Measurements from ENCODE around the gene UBE2Z. TPM values are rescaled to one million over a fixed set of nuclear protein-coding genes. Genes with fewer than 3 reads are reported as not detected.

The UBE2Z gene
- total and polyA plus RNA-seq, 2 of the 4 experiments (the other 2 are of a cell fraction): 68.5 to 126 TPM

DNA sequence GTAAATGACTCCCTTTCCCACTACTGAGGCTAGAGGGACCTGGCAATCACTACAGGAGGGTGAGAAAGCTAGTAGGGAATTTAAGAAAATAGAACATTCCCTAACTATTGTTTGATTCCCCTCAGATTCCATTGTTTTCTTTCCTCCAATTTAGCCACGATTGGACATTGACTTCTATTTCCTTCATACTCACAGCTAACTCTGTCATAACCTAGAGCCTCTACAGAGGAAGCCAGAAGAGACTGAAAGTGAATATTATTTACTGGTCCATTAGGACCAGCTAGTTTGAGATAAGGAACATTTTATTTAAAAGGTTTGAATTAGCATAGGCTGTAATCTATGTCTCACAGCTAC is 21.6 kb downstream of the UBE2Z start:
- Histone ChIP-seq H3K56ac (ENCODE audit: extremely low read depth, insufficient read depth, low read length) (no peak overlapping the region), H4K20me1 (ENCODE audit: insufficient read depth, low read length) (peaks cover 48% of the 10 kb centered on the region), H2BK5ac (ENCODE audit: low read depth, low read length, poor library complexity, severe bottlenecking) (no peak overlapping the region), H3K9me3 (ENCODE audit: control insufficient read depth, insufficient read depth, low read length) (no peaks in the 10 kb centered on the region), H4K5ac (ENCODE audit: low read depth, low read length) (no peak overlapping the region), H3K4me1 (ENCODE audit: control insufficient read depth, insufficient read depth, low read length) (no peaks in the 10 kb centered on the region; the same call in 1 of the 2 replicates), H3K9ac (ENCODE audit: low read depth, low read length) (no peak overlapping the region), H2BK20ac (ENCODE audit: low read depth, low read length) (no peak overlapping the region), H4K8ac (ENCODE audit: low read depth in 2 of 2, low read length in 2 of 2) (no peak overlapping the region), H3K4me3 (ENCODE audit: insufficient read depth, low read depth, low read length) (no peak overlapping the region), H3K27ac (ENCODE audit: insufficient read depth, low read length) (no peak overlapping the region), H3K18ac (ENCODE audit: low read depth, low read length) (no peak overlapping the region), H3K14ac (replicated peaks; ENCODE audit: low read depth, low read length) (no peak overlapping the region), H2AK5ac (ENCODE audit: low read depth, low read length) (no peak overlapping the region), H2AK9ac (replicated peaks; ENCODE audit: low read depth, low read length, poor library complexity) (no peak overlapping the region), H3K9me1 (ENCODE audit: insufficient read depth, low read length) (peaks cover 13% of the 10 kb centered on the region), H3K4me2 (ENCODE audit: low read depth, low read length) (no peak overlapping the region), H3K79me1 (ENCODE audit: low read depth in 1 of 2, low read length in 2 of 2) (peaks cover 21 to 54% of the 10 kb centered on the region in 2 experiments; a peak in 3 of 4 replicates), H4K91ac (ENCODE audit: insufficient read depth, low read depth, low read length) (no peak overlapping the region), H3K4ac (ENCODE audit: low read depth, low read length) (no peak overlapping the region), H3K27me3 (ENCODE audit: control insufficient read depth, insufficient read depth, low read length) (no peaks in the 10 kb centered on the region), H2BK15ac (ENCODE audit: low read depth, low read length) (no peak overlapping the region), H3K36me3 (ENCODE audit: control insufficient read depth, insufficient read depth, low read length) (peaks cover 73% of the 10 kb centered on the region), H2BK120ac (ENCODE audit: low read depth, low read length) (no peak overlapping the region), H2AFZ (replicated peaks; ENCODE audit: low read length, poor library complexity) (no peak overlapping the region), H3K23ac (ENCODE audit: low read depth, low read length) (no peak overlapping the region)
- DNase-seq (no peak), ATAC-seq (ENCODE audit: low read depth) (no peak)
- dilution Hi-C loops (cut with HindIII; ENCODE audit: low sequenced_read_pairs, unreplicated experiment): no loop called here
- BruUV-seq (replicated peaks): no TSS peak
- no CpG with 5 or more reads among the region's 1 CpG for WGBS, 2 experiments (ENCODE audit: extremely low coverage in 2 of 2, insufficient read length in 1 of 2)
- in situ Hi-C loops (cut with MboI; ENCODE audit: low sequenced_read_pairs): no loop called here
- CTCF ChIA-PET: interaction anchor here (0.7 kb wide), 1 partner anchor 74 kb away, joined by 3 read pairs; no protein-coding TSS in a partner anchor
- POLR2A ChIA-PET (ENCODE audit: unreplicated experiment): no interaction called here
- intact Hi-C loops (cut with micrococcal nuclease): no loop called here
- TF ChIP-seq, protein P1, sequence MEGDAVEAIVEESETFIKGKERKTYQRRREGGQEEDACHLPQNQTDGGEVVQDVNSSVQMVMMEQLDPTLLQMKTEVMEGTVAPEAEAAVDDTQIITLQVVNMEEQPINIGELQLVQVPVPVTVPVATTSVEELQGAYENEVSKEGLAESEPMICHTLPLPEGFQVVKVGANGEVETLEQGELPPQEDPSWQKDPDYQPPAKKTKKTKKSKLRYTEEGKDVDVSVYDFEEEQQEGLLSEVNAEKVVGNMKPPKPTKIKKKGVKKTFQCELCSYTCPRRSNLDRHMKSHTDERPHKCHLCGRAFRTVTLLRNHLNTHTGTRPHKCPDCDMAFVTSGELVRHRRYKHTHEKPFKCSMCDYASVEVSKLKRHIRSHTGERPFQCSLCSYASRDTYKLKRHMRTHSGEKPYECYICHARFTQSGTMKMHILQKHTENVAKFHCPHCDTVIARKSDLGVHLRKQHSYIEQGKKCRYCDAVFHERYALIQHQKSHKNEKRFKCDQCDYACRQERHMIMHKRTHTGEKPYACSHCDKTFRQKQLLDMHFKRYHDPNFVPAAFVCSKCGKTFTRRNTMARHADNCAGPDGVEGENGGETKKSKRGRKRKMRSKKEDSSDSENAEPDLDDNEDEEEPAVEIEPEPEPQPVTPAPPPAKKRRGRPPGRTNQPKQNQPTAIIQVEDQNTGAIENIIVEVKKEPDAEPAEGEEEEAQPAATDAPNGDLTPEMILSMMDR (conservative IDR thresholded peaks at IDR 0.05; ENCODE audit: low read depth, low read length): no peak
- TF ChIP-seq NFE2L2 (IDR thresholded peaks at IDR 0.05; ENCODE audit: low read depth, low read length) (no peak), BHLHE40 (IDR thresholded peaks at IDR 0.05; ENCODE audit: low read depth, low read length) (no peak), CHD1 (IDR thresholded peaks at IDR 0.05; ENCODE audit: low read depth, low read length) (no peak)

All from IMR-90 (cell line).